ENCODE results near the gene SCN9A. TPM values are rescaled to one million over a fixed set of nuclear protein-coding genes. Genes with fewer than 3 reads are reported as not detected.

The SCN9A gene
- total and polyA plus RNA-seq, 10 of the 15 experiments (the other 5 are each of a cell fraction or from before 2014, with no cell fraction given): 0.04 to 0.08 (median 0.08) TPM; not detected in 7

GRCh38 chr2:166249318-166249717 is 126.4 kb downstream of the SCN9A start:
- Histone ChIP-seq H3K9me3 (replicated peaks; ENCODE audit: control insufficient read depth, insufficient read depth, low read length) (no peaks in the 10 kb centered on the region), H3K9ac (ENCODE audit: control insufficient read depth, insufficient read depth, low read length) (no peak overlapping the region), H3K4me3 (no peak overlapping the region), H3K79me2 (ENCODE audit: control insufficient read depth, insufficient read depth, low read length) (no peaks in the 10 kb centered on the region), H3K27me3 (replicated peaks in 1 of 2; ENCODE audit: control insufficient read depth in 2 of 2, insufficient read depth in 2 of 2, low read length in 1 of 2) (no peaks in the 10 kb centered on the region), H4K20me1 (ENCODE audit: control insufficient read depth, insufficient read depth) (no peaks in the 10 kb centered on the region), H3K27ac (ENCODE audit: control insufficient read depth, insufficient read depth) (no peak overlapping the region), H2AFZ (ENCODE audit: control insufficient read depth, low read depth, low read length) (no peak overlapping the region), H3K4me2 (ENCODE audit: control insufficient read depth, insufficient read depth) (no peak overlapping the region), H3K36me3 (ENCODE audit: control insufficient read depth in 2 of 2, insufficient read depth in 2 of 2, low read length in 1 of 2) (no peaks in the 10 kb centered on the region), H3K4me1 (ENCODE audit: control insufficient read depth, insufficient read depth, low read length) (no peaks in the 10 kb centered on the region)
- ChIA-PET POLR2A (no interaction called here), RAD21 (ENCODE audit: unreplicated experiment) (no interaction called here), CTCF (no interaction called here), SMC1A (ENCODE audit: uncharacterized antibody, unreplicated experiment) (no interaction called here)
- FAIRE-seq (no peak), ATAC-seq (no peak), DNase-seq (ENCODE audit: low read depth, low spot score) (no peak)
- no TSS peak for BruUV-seq (replicated peaks)
- intact Hi-C loops (cut with micrococcal nuclease; ENCODE audit: unreplicated experiment): no loop called here
- in situ Hi-C loops (cut with MboI): no loop called here
- WGBS (ENCODE audit: insufficient coverage, insufficient replicate concordance, low lambda C conversion rate, missing lambda C conversion rate): 4% methylated on average over 1 of the region's 1 CpG
- no peak for TF ChIP-seq POLR2AphosphoS5 (IDR thresholded peaks at IDR 0.05; ENCODE audit: low read length)
- TF ChIP-seq CHD2 (IDR thresholded peaks at IDR 0.05; ENCODE audit: borderline replicate concordance, low read depth, low read length): no peak
- TF ChIP-seq IKZF2 (IDR thresholded peaks at IDR 0.05): no peak
- TF ChIP-seq POLR2AphosphoS2 (IDR thresholded peaks at IDR 0.05; ENCODE audit: low read depth, low read length): no peak
- TF ChIP-seq POU2F2 (IDR thresholded peaks at IDR 0.05; ENCODE audit: borderline replicate concordance, low read depth, low read length): no peak
- no peak for TF ChIP-seq HDAC6 (IDR thresholded peaks at IDR 0.05; ENCODE audit: unreplicated experiment)
- no peak for TF ChIP-seq POLR2A (IDR thresholded peaks at IDR 0.05; ENCODE audit: low read depth, low read length)
- TF ChIP-seq RB1 (IDR thresholded peaks at IDR 0.05; ENCODE audit: borderline replicate concordance): no peak
- no peak for TF ChIP-seq EED (IDR thresholded peaks at IDR 0.05; ENCODE audit: low read depth)

GRCh38 chr2:166246901-166247300 is 128.8 kb downstream of the SCN9A start:
- SMC1A ChIA-PET (ENCODE audit: uncharacterized antibody, unreplicated experiment): interaction anchor here (1.4 kb wide), 1 partner anchor 10 kb away, joined by 7 read pairs; no protein-coding TSS in a partner anchor
- ATAC-seq (no peak), DNase-seq (ENCODE audit: low read depth, low spot score) (no peak), FAIRE-seq (no peak)
- Histone ChIP-seq H3K4me2 (ENCODE audit: control insufficient read depth, insufficient read depth) (no peak overlapping the region), H3K27me3 (replicated peaks in 1 of 2; ENCODE audit: control insufficient read depth in 2 of 2, insufficient read depth in 2 of 2, low read length in 1 of 2) (no peaks in the 10 kb centered on the region), H4K20me1 (ENCODE audit: control insufficient read depth, insufficient read depth) (no peaks in the 10 kb centered on the region), H3K9me3 (replicated peaks; ENCODE audit: control insufficient read depth, insufficient read depth, low read length) (no peaks in the 10 kb centered on the region), H3K4me1 (ENCODE audit: control insufficient read depth, insufficient read depth, low read length) (no peaks in the 10 kb centered on the region), H3K4me3 (no peak overlapping the region), H3K27ac (ENCODE audit: control insufficient read depth, insufficient read depth) (no peak overlapping the region), H3K36me3 (ENCODE audit: control insufficient read depth in 2 of 2, insufficient read depth in 2 of 2, low read length in 1 of 2) (no peaks in the 10 kb centered on the region), H2AFZ (ENCODE audit: control insufficient read depth, low read depth, low read length) (no peak overlapping the region), H3K79me2 (ENCODE audit: control insufficient read depth, insufficient read depth, low read length) (no peaks in the 10 kb centered on the region), H3K9ac (ENCODE audit: control insufficient read depth, insufficient read depth, low read length) (no peak overlapping the region)
- CTCF ChIA-PET: interaction anchor here (0.7 kb wide), 1 partner anchor 9 kb away, joined by 3 read pairs; no protein-coding TSS in a partner anchor
- RAD21 ChIA-PET (ENCODE audit: unreplicated experiment): no interaction called here
- POLR2A ChIA-PET: no interaction called here
- no TSS peak for BruUV-seq (replicated peaks)
- WGBS (ENCODE audit: insufficient coverage, insufficient replicate concordance, low lambda C conversion rate, missing lambda C conversion rate): 35% methylated on average over 1 of the region's 1 CpG
- in situ Hi-C loops (cut with MboI): no loop called here
- intact Hi-C loops (cut with micrococcal nuclease; ENCODE audit: unreplicated experiment): no loop called here
- TF ChIP-seq NFYA (IDR thresholded peaks at IDR 0.05; ENCODE audit: borderline replicate concordance, low read depth, low read length): no peak
- no peak for TF ChIP-seq STAT3 (IDR thresholded peaks at IDR 0.05; ENCODE audit: low read depth, low read length)
- no peak for TF ChIP-seq ATF2 (IDR thresholded peaks at IDR 0.05; ENCODE audit: low read length)
- TF ChIP-seq CHD1 (IDR thresholded peaks at IDR 0.05; ENCODE audit: low read depth, low read length): no peak
- no peak for TF ChIP-seq ZNF384 (IDR thresholded peaks at IDR 0.05; ENCODE audit: borderline replicate concordance, low read depth, low read length)
- no peak for TF ChIP-seq FOXM1 (IDR thresholded peaks at IDR 0.05; ENCODE audit: low read depth, low read length)
- TF ChIP-seq RB1 (IDR thresholded peaks at IDR 0.05; ENCODE audit: borderline replicate concordance): no peak
- no peak for TF ChIP-seq CHD2 (IDR thresholded peaks at IDR 0.05; ENCODE audit: borderline replicate concordance, low read depth, low read length)
- no peak for TF ChIP-seq MYC (IDR thresholded peaks at IDR 0.05; ENCODE audit: insufficient read depth, insufficient read length, insufficient replicate concordance, low read length, severe bottlenecking)
- TF ChIP-seq TCF3 (IDR thresholded peaks at IDR 0.05; ENCODE audit: borderline replicate concordance, insufficient read depth, low read depth, low read length): no peak
- no peak for TF ChIP-seq SMAD5 (IDR thresholded peaks at IDR 0.05; ENCODE audit: low read depth)
- TF ChIP-seq KDM1A (IDR thresholded peaks at IDR 0.05; ENCODE audit: borderline replicate concordance): no peak

All from GM12878 (cell line).